ENCODE measurements around the gene TIMM8B. TPM values are rescaled to one million over a fixed set of nuclear protein-coding genes. Genes with fewer than 3 reads are reported as not detected.

Gene TIMM8B
- total RNA-seq, 1 donor from 2014 or later, result 28.9 TPM

DNA sequence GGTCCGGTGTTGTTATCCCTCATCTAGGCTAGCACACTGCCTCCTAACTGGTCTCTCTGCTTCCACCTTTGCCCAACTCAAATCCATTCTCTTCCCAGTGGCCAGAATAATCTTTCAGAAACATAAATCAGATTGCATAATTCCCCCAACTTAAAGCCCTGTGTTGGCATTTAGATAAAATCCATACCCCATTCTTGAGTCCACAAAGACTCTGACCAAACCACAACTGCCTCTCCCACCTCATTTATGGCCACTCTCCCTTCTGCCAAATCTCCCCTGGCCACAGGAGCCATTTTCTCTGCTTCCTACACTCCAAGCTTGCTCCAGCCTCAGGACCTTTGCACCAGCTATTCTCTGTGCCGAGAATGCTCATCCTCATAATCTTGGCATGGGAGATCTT lies 40.5 kb upstream of the TIMM8B start:
- DNase-seq (ENCODE audit: low spot score in 2 of 2), result no peak
- Histone ChIP-seq H3K4me1 (no peaks in the 10 kb centered on the region), H3K27ac (no peak overlapping the region), H3K27me3 (no peaks in the 10 kb centered on the region), H3K9me3 (no peaks in the 10 kb centered on the region), H3K36me3 (no peaks in the 10 kb centered on the region), H3K4me3 (no peak overlapping the region)
- intact Hi-C loops (cut with DNase I), result no loop called here
- TF ChIP-seq, protein P1, sequence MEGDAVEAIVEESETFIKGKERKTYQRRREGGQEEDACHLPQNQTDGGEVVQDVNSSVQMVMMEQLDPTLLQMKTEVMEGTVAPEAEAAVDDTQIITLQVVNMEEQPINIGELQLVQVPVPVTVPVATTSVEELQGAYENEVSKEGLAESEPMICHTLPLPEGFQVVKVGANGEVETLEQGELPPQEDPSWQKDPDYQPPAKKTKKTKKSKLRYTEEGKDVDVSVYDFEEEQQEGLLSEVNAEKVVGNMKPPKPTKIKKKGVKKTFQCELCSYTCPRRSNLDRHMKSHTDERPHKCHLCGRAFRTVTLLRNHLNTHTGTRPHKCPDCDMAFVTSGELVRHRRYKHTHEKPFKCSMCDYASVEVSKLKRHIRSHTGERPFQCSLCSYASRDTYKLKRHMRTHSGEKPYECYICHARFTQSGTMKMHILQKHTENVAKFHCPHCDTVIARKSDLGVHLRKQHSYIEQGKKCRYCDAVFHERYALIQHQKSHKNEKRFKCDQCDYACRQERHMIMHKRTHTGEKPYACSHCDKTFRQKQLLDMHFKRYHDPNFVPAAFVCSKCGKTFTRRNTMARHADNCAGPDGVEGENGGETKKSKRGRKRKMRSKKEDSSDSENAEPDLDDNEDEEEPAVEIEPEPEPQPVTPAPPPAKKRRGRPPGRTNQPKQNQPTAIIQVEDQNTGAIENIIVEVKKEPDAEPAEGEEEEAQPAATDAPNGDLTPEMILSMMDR (IDR thresholded peaks at IDR 0.05), result no peak

DNA sequence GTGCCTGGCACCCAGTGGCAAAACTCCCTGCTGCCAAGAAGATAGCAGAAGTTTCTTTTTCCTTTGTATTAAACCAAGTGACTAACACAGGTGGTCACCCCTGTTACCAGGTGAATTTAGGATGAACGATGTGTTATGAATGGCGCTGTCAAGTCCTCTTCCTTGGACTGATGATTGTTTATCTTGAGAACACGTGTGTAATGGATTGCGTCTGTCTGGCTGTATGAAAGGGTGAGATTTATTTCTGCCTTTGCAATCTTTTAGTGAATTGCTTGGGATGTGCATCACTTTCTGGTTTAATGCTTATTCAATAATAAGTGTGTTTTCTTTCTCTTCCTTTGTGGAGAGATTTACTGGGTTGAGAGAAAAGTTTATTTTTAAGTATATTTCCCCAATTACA lies 36.6 kb upstream of the TIMM8B start:
- no peaks in the 10 kb centered on the region for H3K36me3 ChIP-seq
- H3K27me3 ChIP-seq, result no peaks in the 10 kb centered on the region
- no peak overlapping the region for H3K4me3 ChIP-seq
- no peak overlapping the region for H3K27ac ChIP-seq
- H3K4me1 ChIP-seq, result no peaks in the 10 kb centered on the region
- intact Hi-C loops (cut with DNase I), result no loop called here
- TF ChIP-seq, protein P1 (IDR thresholded peaks at IDR 0.05), result no peak
- no peak for DNase-seq (ENCODE audit: low spot score in 2 of 2)
- no peaks in the 10 kb centered on the region for H3K9me3 ChIP-seq

DNA sequence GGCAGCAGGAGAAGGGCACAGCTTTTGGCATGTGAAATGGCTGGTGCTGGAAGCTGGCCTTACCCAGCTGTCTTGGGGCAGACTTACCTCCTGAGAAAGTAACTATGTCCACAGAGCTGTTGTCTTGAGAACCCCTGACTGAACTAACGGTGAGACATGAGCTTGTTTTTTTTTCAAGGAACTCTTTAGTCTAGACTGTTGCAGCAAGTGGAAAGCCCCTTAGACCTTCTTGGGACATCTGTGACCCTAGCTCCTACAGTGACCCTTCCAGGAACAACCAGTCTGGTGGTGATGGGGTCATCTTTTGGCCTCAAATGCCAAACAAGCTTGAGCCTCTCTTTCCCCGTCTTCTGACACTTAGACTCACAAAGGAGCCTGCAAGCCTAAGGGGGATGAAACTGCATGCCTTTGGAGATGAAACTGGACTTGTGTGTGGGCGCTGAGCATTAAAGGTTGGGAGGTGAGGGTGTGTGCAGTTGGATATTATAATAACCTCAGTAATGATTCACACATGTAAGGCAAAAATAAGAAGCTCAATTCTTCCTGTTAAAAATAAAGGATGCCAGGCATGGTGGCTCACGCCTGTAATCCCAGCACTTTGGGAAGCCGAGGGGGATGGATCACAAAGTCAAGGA lies 35.5 kb upstream of the TIMM8B start:
- H3K9me3 ChIP-seq, result no peaks in the 10 kb centered on the region
- no peak overlapping the region for H3K27ac ChIP-seq
- no peaks in the 10 kb centered on the region for H3K4me1 ChIP-seq
- no peaks in the 10 kb centered on the region for H3K36me3 ChIP-seq
- DNase-seq (ENCODE audit: low spot score in 2 of 2), result no peak
- no peaks in the 10 kb centered on the region for H3K27me3 ChIP-seq
- intact Hi-C loops (cut with DNase I), result no loop called here
- TF ChIP-seq, protein P1 (IDR thresholded peaks at IDR 0.05), result no peak
- no peak overlapping the region for H3K4me3 ChIP-seq

DNA sequence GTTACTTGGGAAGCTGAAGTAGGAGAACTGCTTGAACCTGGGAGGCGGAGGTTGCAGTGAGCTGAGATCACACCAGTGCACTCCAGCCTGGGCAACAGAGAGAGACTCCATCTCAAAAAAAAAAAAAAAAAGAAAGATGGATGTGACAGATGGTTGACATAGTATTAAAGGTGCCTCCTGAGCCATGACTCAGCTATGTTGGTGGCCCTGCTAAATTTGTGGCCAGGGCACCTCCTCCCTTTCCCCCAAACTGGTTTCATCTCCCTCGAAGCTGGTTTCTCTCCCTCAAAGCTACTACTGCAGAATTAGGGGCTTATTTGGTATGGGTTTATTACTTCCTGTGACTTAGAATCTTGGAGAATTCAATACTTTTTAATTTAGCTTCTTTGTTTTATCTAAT lies 31.6 kb upstream of the TIMM8B start:
- Histone ChIP-seq H3K4me3 (no peak overlapping the region), H3K9me3 (no peaks in the 10 kb centered on the region), H3K27me3 (no peaks in the 10 kb centered on the region), H3K27ac (no peak overlapping the region), H3K4me1 (peaks cover 0 to 4% of the 10 kb centered on the region in 2 donors), H3K36me3 (no peaks in the 10 kb centered on the region)
- intact Hi-C loops (cut with DNase I), result loop anchor here (5.0 kb wide), 1 partner anchor 159 kb away; no protein-coding TSS in a partner anchor
- DNase-seq (ENCODE audit: low spot score in 2 of 2), result no peak
- TF ChIP-seq, protein P1 (IDR thresholded peaks at IDR 0.05), result no peak

DNA sequence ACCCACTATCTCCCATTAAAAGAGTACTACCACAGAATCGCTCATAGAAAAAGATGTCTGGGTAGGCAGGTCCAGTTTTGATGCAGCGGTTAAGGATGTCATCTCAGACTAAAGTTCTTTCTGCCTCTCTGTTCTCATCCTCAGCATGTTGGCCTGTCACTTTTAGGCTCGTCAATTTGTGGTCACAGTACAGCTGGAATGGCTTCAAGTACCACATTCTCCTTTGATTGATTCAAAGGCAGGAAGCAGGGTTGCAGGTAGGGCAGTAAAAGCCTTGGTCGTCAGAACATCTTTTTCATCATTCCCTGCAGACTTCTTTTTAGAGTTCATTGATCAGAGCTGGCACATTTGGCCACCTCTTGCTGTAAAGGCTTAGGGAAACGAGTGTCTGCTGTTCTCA lies 28.8 kb upstream of the TIMM8B start:
- intact Hi-C loops (cut with DNase I), result loop anchor here (5.0 kb wide), 1 partner anchor 162 kb away; no protein-coding TSS in a partner anchor
- H3K4me1 ChIP-seq, result peaks cover 0 to 4% of the 10 kb centered on the region in 2 donors
- H3K27ac ChIP-seq, result no peak overlapping the region
- no peak overlapping the region for H3K4me3 ChIP-seq
- H3K9me3 ChIP-seq, result no peaks in the 10 kb centered on the region
- no peaks in the 10 kb centered on the region for H3K27me3 ChIP-seq
- no peak for DNase-seq (ENCODE audit: low spot score in 2 of 2)
- TF ChIP-seq, protein P1 (IDR thresholded peaks at IDR 0.05), result no peak
- no peaks in the 10 kb centered on the region for H3K36me3 ChIP-seq
